Hypothalamus (tissue), 51 donors: ENCODE data around the gene REM2.

Experiments
- DNase-seq, 51 donors: peaks; one replicate each; lab custom pipeline; 2025; lab: John Stamatoyannopoulos, UW

Gene REM2

DNA sequence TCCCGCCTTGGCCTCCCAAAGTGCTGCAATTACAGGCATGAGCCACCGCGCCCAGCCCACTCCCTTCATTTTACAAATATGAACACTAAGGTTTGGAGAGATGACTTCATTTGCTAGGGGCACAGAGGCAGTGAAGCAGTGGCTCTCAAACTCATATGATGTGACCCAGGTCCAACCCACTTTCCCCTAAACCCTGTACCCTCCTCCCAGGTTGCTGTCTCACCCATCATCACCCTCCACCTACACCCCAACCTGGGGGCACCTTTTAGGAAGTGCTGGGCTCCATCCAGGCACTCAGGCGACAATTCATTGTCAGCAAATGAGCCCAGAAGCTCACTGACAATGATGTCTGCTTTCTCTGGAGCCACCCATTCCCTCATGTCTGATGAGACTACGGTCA lies 40.7 kb downstream of the REM2 start:
- no peak for DNase-seq

DNA sequence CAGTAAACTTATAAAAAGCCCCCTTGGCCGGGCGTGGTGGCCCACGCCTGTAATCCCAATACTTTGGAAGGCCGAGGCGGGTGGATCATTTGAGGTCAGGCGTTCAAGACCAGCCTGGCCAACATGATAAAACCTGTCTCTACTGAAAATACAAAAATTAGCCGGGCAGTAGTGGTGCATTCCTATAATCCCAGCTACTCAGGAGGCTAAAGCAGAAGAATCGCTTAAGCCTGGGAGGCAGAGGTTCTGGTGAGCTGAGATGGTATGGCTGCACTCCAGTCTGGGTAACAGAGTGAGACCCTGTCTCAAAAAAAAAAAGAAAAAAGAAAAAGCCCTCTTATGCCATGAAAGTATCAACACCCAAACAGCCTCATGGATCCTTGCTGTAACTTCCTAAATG lies 42.5 kb downstream of the REM2 start:
- no peak for DNase-seq

DNA sequence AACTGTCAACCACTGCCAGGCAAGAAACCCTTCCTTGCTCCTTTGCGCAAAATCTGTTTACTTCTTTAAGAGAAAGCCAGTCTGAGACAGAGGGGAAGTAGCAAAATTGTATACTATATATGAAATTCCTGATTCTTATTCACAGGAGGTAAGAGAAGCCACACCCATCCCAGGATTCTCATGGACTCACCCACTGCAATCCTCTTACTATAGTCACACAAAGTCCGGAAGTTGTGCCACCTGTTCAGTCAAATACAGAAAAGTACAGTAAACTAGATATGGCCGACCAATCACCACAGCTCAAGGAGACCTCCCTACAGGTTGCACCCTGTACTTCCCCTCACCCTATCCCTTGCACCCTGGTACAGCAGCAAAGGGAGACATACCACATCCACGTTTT lies 43.3 kb downstream of the REM2 start:
- DNase-seq, result no peak

DNA sequence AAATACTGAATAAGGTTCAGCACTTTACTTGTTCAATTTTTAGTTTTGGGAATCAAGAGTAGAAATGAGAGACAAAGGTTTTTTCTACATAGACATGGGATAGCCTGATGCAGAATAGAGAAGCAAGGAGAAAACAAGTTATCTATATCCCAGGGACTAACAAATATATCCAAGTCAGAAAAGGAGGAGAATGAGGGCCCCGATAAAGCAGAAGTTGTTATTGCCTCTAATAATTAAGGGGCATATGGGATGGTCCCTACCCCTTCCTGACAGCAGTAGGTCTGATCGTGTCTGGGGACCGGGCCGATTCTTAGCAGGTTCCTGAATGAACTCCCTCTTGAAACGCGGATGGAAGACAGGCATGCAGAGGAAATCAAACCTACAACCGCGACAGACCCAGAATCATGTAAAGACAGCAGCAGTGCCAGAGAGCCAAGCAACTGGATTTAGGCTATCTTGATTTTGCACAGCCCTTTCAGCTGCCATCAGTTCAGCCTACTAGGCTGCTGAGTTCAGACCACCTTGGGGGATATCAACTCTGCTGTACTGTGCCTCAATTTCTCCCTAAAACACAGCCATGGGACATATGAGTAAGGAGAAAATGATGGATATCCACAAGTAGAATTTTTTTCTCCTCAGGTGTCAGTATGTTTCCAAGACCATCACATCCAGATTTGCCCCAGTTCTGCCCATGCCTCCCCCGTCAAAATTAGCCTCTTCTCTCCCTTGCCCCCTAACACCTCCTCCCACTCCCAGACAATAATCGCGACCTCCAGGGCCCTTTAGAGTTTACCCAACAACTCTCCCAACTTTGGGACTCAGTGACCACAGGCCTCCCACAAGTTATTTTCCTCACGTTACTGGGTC lies 45.4 kb downstream of the REM2 start:
- DNase-seq, result peak in 1 of 51 donors; percentile 11

DNA sequence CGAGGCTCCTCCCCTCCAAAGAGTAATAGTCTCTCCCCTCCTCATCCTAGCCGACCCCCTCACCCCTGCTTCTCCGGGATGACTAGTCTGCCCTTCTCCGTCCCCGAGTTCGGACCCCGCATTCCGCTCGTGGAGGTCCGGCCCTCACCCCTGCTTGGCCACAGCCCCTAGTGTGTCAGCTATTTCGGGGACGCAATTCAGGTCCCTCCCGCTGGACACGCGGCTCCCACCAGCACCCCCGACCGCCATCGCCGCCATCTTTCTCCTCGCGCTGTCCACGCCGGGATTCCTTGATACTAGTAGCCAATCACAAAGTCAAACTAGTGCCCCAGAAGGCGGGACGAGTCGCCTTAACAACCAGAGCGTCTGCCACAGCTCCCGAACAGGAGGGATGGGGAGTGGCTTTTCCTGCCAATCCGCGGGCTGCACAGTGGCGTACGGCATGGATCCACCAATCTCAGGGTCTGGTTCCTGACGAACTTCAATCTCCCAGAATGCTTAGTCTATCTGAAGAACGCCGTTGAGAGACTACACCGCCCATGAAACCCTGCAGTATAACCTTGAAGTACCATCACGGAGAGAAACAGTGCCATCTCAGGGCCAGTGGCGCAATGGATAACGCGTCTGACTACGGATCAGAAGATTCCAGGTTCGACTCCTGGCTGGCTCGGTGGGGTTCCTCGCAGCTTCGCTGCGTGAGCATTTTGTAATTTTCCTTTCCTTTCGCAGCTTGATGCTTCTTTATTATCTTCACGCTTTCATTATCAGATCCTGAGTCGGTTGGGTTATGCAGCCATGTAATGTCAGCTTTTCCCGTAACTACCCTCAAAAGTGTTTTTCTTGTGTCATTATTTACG lies 46.3 kb downstream of the REM2 start, which contains the start of gene PRMT5:
TSS of gene PRMT5 (minus strand) at position 273 of the 857 bp plus-strand sequence. CDS start at position 258, 15 bp downstream.
- DNase-seq, result peak; percentile 51 to 100 (median 97)

DNA sequence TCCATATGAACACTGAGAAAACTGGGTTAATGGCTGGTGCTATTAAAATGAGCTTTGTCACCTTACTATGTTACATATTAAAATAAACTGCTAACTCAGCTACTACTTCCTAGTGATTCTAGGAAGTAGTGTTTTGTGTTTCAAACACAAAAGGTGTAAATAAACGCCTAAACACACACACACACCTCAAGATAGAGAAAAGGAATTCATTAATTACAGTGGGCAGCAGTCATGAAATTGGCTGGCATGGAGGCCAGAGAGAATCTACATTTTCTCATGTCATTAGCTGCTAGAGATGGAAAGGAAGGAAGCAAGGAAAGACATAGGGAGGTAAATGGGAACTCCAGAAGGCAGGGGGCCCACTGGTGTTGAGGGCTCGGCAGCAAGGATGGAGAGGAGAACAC lies 46.9 kb downstream of the REM2 start:
- no peak for DNase-seq

DNA sequence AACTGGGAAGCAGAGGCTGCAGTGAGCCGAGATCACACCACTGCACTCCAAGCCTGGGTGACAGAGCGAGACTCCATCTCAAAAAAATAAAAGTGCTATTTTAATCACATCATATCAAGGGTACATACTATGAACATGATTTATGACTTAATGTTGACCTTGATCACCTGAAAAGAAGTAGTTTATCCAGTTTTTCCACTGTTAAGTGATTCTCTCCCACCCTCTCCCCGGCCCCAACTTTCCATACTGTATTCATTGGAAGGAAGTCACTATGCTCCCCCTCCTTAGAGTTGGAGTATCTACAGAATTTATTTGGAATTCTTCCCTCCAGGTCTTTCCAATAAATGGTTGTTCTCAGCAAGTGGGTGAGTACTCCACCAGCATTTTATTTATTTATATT lies 49.1 kb downstream of the REM2 start:
- no peak for DNase-seq

DNA sequence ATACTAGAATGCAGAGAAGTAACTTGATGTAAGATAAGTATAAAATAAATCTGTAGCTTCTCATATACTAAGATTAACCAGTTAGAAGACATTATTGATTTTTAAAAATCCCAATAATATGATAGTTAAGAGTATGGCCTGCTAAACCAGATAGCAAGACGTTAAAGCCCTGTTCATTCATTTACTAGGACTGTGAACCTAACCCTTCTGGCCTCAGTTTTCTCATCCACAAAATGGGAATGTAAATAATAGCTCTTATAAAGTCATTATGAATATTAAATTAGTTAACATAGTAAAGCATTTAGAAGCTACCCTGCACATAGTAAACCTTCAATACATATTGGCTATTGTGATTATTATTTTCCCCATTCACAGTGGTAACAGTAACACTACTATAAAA lies 52.1 kb downstream of the REM2 start:
- DNase-seq, result no peak
